BE2C (cell line): ENCODE measurements around the gene MYO6.

Source experiments
- DNase-seq: peaks from one replicate; pipeline ENCODE4 v3.0.0-alpha.2; 2020
- H3K27me3 ChIP-seq: fragments of 250-450 bp; sonication (Bioruptor Pico); 2 replicates; pipeline ENCODE4 v1.5.1; 2020; ENCODE audit warnings: mild to moderate bottlenecking
- H3K36me3 ChIP-seq: fragments of 250-450 bp; sonication (Bioruptor Pico); 2 replicates; pipeline ENCODE4 v1.5.1; 2020; ENCODE audit warnings: mild to moderate bottlenecking
- H3K4me1 ChIP-seq: fragments of 250-450 bp; sonication (Bioruptor Pico); 2 replicates; pipeline ENCODE4 v1.5.1; 2020
- H3K4me3 ChIP-seq: 2 replicates; pipeline ENCODE4 v1.5.1; 2011; ENCODE audit warnings: low read depth, low read length
- H3K9me3 ChIP-seq: fragments of 250-450 bp; sonication (Bioruptor Pico); 2 replicates; pipeline ENCODE4 v1.5.1; 2020
- CTCF ChIP-seq: IDR thresholded peaks from 2 replicates; pipeline ENCODE4 v1.5.1; 2012; ENCODE audit warnings: mild to moderate bottlenecking, low read depth, low read length

The MYO6 gene

GRCh38 chr6:75775219-75775618, 26.2 kb downstream of the MYO6 start:
- no peak for TF ChIP-seq CTCF
- no peaks in the 10 kb centered on the region for H3K27me3 ChIP-seq
- DNase-seq: peak; percentile 54
- peaks cover 9% of the 10 kb centered on the region for H3K4me1 ChIP-seq
- H3K9me3 ChIP-seq: no peaks in the 10 kb centered on the region
- no peaks in the 10 kb centered on the region for H3K36me3 ChIP-seq
- H3K4me3 ChIP-seq: no peak overlapping the region

GRCh38 chr6:75776461-75776860, 27.4 kb downstream of the MYO6 start:
- TF ChIP-seq CTCF: no peak
- Histone ChIP-seq H3K4me1 (peaks cover 9% of the 10 kb centered on the region), H3K4me3 (no peak overlapping the region), H3K9me3 (no peaks in the 10 kb centered on the region), H3K36me3 (no peaks in the 10 kb centered on the region), H3K27me3 (no peaks in the 10 kb centered on the region)
- DNase-seq: no peak

- DNase-seq: no peak
- Histone ChIP-seq H3K36me3 (no peaks in the 10 kb centered on the region), H3K4me1 (peaks cover 9% of the 10 kb centered on the region), H3K9me3 (no peaks in the 10 kb centered on the region), H3K27me3 (no peaks in the 10 kb centered on the region), H3K4me3 (no peak overlapping the region)
- no peak for TF ChIP-seq CTCF
These were observed 29.7 kb downstream of the MYO6 start for GRCh38 chr6:75778757-75779156.

GRCh38 chr6:75786152-75786551, 37.1 kb downstream of the MYO6 start:
- Histone ChIP-seq H3K36me3 (no peaks in the 10 kb centered on the region), H3K27me3 (no peaks in the 10 kb centered on the region), H3K4me3 (no peak overlapping the region), H3K4me1 (no peaks in the 10 kb centered on the region), H3K9me3 (no peaks in the 10 kb centered on the region)
- no peak for TF ChIP-seq CTCF
- DNase-seq: no peak

GRCh38 chr6:75788894-75789293, 39.9 kb downstream of the MYO6 start:
- no peaks in the 10 kb centered on the region for H3K36me3 ChIP-seq
- TF ChIP-seq CTCF: no peak
- H3K9me3 ChIP-seq: no peaks in the 10 kb centered on the region
- H3K4me1 ChIP-seq: no peaks in the 10 kb centered on the region
- DNase-seq: no peak
- H3K27me3 ChIP-seq: no peaks in the 10 kb centered on the region
- no peak overlapping the region for H3K4me3 ChIP-seq

GRCh38 chr6:75791881-75792280, 42.8 kb downstream of the MYO6 start:
- no peak overlapping the region for H3K4me3 ChIP-seq
- no peaks in the 10 kb centered on the region for H3K9me3 ChIP-seq
- no peaks in the 10 kb centered on the region for H3K27me3 ChIP-seq
- no peaks in the 10 kb centered on the region for H3K4me1 ChIP-seq
- no peak for TF ChIP-seq CTCF
- no peak for DNase-seq
- H3K36me3 ChIP-seq: no peaks in the 10 kb centered on the region
